Jurkat, Clone E6-1 (cell line): ENCODE results near the gene MCF2. TPM values are rescaled to one million over a fixed set of nuclear protein-coding genes. Genes with fewer than 3 reads are reported as not detected.
"Not testable (repeated sequence)": the region's sequence is repeated elsewhere in the genome, so short reads cannot be mapped to it uniquely, and the experiment has no call there.

ENCODE experiments used
- DNase-seq: peaks from one replicate; pipeline ENCODE4 v3.0.0-alpha.2; 2011; ENCODE audit warnings: low read depth, low spot score
- H3K4me3 ChIP-seq: 2 replicates; pipeline ENCODE4 v1.5.1; 2011; ENCODE audit warnings: mild to moderate bottlenecking, low read length, control low read depth, moderate library complexity
- polyA plus RNA-seq: library from polyadenylated mRNA; unstranded; fragments of >200 nt; gene quantifications from one replicate; pipeline ENCODE4 v1.2.1, GENCODE V29; 2012; ENCODE audit warnings: missing spikeins; ENCODE audit not compliant: insufficient read length, insufficient read depth

Gene MCF2
- polyA plus RNA-seq, result 1.9 TPM

DNA sequence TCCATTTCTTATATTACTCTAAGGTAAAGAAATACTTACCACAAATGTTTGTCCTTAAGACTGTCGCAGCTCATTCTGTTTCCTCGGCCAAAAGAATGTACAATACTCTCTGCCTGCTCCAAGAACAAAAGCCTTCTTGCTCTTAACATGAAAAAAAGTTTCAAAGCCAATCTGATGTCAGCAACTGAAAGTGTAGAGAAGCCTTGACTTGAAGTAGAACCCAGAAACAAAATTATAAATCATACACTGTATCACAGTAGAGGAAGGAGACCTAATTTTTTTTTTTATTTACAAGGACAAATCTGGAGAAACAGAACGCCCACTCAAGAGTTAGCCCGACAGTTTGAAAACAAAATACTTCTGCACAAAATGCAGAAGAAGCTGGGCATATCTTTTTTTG is at the start of gene MCF2:
Gene MCF2, minus strand, starts transcription at position 101 of the 400 bp plus-strand sequence. CDS start 56,423 bp downstream, outside the sequence.
- H3K4me3 ChIP-seq, result no peak within 1 kb of the TSS

GRCh38 chrX:139751053-139751452 is 43.1 kb upstream of the MCF2 start:
- no peak for DNase-seq
- no peak overlapping the region for H3K4me3 ChIP-seq

More for the DNA sequence above, at the start of gene MCF2:
- no peak for DNase-seq

DNA sequence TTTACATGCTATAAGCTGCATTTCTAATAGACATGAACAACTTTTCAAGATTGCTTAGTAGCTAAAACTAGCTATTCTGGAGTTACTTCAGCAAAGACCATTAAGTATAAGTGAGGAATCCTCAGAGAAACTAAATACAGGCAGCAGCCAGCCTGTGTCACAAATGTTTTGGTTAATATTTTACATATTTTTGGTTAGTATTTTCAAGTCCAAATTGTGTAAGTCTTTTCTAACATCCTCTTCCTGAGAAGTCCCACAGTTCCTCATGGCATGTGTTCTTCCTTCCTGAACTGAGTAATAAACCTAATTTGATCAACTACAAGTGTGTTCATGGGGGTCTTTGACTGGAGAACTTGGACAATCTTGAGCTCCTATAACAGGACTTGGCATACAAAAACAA is 42.4 kb upstream of the MCF2 start:
- no peak overlapping the region for H3K4me3 ChIP-seq
- DNase-seq, result no peak

GRCh38 chrX:139739138-139739537 is 31.2 kb upstream of the MCF2 start:
- no peak for DNase-seq
- no peak overlapping the region for H3K4me3 ChIP-seq

- no peak for DNase-seq
Measured at GRCh38 chrX:139738581-139738980, 30.6 kb upstream of the MCF2 start.

GRCh38 chrX:139736151-139736550 is 28.2 kb upstream of the MCF2 start:
- DNase-seq, result no peak
- H3K4me3 ChIP-seq, result no peak overlapping the region

More at GRCh38 chrX:139738581-139738980, 30.6 kb upstream of the MCF2 start:
- no peak overlapping the region for H3K4me3 ChIP-seq

GRCh38 chrX:139734996-139735395 is 27.0 kb upstream of the MCF2 start:
- DNase-seq, result no peak
- H3K4me3 ChIP-seq, result no peak overlapping the region

GRCh38 chrX:139725720-139726119 is 17.8 kb upstream of the MCF2 start:
- H3K4me3 ChIP-seq, result no peak overlapping the region
- no peak for DNase-seq

- no peak for DNase-seq
- no peak overlapping the region for H3K4me3 ChIP-seq
Measured at GRCh38 chrX:139724626-139725025, 16.7 kb upstream of the MCF2 start.

GRCh38 chrX:139720979-139721378 is 13.0 kb upstream of the MCF2 start:
- no peak for DNase-seq
- H3K4me3 ChIP-seq, result no peak overlapping the region

DNA sequence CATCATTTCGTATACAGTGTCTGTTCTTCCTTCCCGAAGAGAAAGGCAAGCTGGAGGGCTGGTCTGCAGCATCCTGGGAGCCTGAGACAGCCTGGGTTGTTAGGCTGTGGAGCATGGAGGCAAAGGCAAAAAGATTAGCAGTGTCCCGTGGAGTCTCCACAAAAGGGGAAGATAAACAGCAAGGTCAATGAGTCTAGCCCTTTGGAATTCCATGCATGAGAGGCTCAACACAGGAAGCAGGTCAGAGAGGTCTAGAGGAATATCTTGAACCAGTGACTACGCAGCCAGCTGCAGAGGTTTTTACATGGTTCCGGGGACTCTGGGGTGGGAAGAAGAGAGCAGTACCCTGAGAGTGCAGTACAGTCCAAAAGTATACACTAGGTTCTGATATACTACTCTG is 12.2 kb upstream of the MCF2 start:
- H3K4me3 ChIP-seq, result no peak overlapping the region
- no peak for DNase-seq

DNA sequence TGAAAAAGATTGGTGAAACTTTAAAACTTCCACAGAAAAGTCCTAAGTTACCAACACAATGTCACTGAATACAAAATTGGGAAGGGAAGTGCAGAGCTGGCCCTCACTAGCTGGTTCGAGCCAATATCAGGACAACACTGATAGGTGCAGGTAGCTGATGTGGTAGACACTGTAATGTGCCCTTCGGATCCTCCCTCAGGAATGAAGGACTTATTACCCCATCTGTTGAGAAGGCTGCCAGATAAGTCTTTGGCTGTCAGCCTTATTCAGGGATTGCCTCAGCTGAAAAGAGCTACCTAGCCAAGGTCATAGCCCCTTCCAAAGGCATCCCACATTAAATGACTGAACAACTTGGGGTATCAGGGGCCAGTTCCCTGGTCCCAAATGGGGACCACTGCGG is 5.3 kb downstream of the MCF2 start:
- H3K4me3 ChIP-seq, result no peak overlapping the region
- no peak for DNase-seq

GRCh38 chrX:139692908-139693307 is 15.1 kb downstream of the MCF2 start:
- H3K4me3 ChIP-seq, result no peak overlapping the region

DNA sequence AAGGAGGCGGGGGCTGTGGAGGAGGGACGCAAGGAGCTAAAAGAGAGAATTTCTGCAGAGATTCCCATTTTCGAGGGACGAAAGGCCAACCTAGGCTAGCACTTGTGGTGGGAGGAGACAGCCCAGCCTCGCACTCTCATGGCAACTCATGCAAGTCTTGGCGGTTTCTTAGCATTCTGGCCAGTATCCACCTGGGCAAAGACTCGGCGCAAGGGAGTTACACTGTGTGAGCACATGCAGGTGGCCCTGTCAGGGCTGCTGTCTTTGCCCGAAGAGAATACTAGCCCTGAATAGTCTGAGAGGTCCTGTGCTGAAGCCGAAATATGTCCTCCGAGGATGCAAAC is 15.5 kb downstream of the MCF2 start:
- H3K4me3 ChIP-seq, result no peak overlapping the region
- no peak for DNase-seq

More at GRCh38 chrX:139692908-139693307, 15.1 kb downstream of the MCF2 start:
- no peak for DNase-seq

GRCh38 chrX:139691843-139692505 is 16.0 kb downstream of the MCF2 start:
- H3K4me3 ChIP-seq, result no peak overlapping the region
- DNase-seq, result no peak

GRCh38 chrX:139691493-139691842 is 16.5 kb downstream of the MCF2 start:
- DNase-seq, result no peak
- H3K4me3 ChIP-seq, result no peak overlapping the region

- H3K4me3 ChIP-seq, DNase-seq: not testable (repeated sequence)
Measured at GRCh38 chrX:139685175-139685574, 22.8 kb downstream of the MCF2 start.

- DNase-seq, result no peak
- no peak overlapping the region for H3K4me3 ChIP-seq
Measured at GRCh38 chrX:139680356-139680755, 27.6 kb downstream of the MCF2 start.

- no peak for DNase-seq
- H3K4me3 ChIP-seq, result no peak overlapping the region
Measured at GRCh38 chrX:139647597-139647996, 60.4 kb downstream of the MCF2 start.

DNA sequence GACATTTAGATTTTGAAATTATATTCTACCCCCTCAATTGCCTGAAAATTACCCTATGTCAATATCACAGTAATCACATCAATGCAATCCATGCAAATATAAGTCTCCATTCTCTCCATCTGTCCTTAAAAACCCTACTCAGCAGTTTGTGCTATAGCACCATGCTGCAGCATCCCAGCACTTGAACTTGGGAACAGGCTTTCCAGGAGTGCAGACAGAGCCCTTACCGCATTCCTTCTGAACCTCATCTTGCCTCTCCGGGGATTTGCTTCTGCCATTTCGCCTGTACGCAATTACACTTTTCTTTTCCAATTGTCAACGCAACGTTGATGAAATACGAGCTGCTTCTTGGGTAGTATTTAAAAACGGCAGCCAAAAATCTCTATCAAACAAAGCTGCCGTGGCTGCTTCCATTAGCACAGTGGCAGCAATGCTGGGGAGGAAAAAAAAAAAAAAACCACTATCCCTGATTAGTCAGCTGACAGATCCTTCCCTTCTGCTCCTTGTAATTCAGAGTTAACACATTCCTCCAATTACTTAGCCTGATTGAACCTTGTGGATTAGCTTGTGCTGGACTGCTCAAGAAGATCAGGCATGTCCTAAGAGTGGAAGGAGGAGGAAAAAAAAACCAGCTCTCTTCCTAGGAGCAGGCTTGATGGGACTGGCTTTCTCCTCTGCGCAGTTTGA is 65.6 kb downstream of the MCF2 start:
- no peak overlapping the region for H3K4me3 ChIP-seq
- DNase-seq, result no peak

- no peak overlapping the region for H3K4me3 ChIP-seq
- DNase-seq, result no peak
Measured at GRCh38 chrX:139640259-139640658, 67.7 kb downstream of the MCF2 start.
